GM21786 (cell line): ENCODE measurements around the gene LHFPL4.
"Not testable (repeated sequence)": the region's sequence is repeated elsewhere in the genome, so short reads cannot be mapped to it uniquely, and the experiment has no call there.

Source experiments
- ATAC-seq: cut with Tn5 transposase; IDR thresholded peaks from one replicate; pipeline ENCODE4 v1.9.1; 2021; ENCODE audit not compliant: unreplicated experiment

Gene LHFPL4

GRCh38 chr3:9553021-9553947 is at the start of gene LHFPL4:
TSS of gene LHFPL4 (minus strand) at chr3:9553822. CDS start at chr3:9552679, 1,143 bp downstream.
- no peak for ATAC-seq

GRCh38 chr3:9602620-9603019 is 49.0 kb upstream of the LHFPL4 start:
- ATAC-seq, result no peak

- ATAC-seq, result not testable (repeated sequence)
Observed at GRCh38 chr3:9601006-9601581, 47.5 kb upstream of the LHFPL4 start.

- ATAC-seq, result no peak
Observed at GRCh38 chr3:9600597-9600996, 47.0 kb upstream of the LHFPL4 start.

GRCh38 chr3:9598783-9599387 is 45.3 kb upstream of the LHFPL4 start:
- ATAC-seq, result no peak

GRCh38 chr3:9595877-9596276 is 42.3 kb upstream of the LHFPL4 start:
- no peak for ATAC-seq

- not testable (repeated sequence) for ATAC-seq
Observed at GRCh38 chr3:9591781-9592180, 38.2 kb upstream of the LHFPL4 start.

GRCh38 chr3:9590282-9590791 is 36.7 kb upstream of the LHFPL4 start:
- no peak for ATAC-seq

GRCh38 chr3:9583792-9584191 is 30.2 kb upstream of the LHFPL4 start:
- no peak for ATAC-seq

- ATAC-seq, result no peak
Observed at GRCh38 chr3:9583371-9583770, 29.7 kb upstream of the LHFPL4 start.

GRCh38 chr3:9582332-9582731 is 28.7 kb upstream of the LHFPL4 start:
- no peak for ATAC-seq

- no peak for ATAC-seq
Observed at GRCh38 chr3:9581742-9582141, 28.1 kb upstream of the LHFPL4 start.

- ATAC-seq, result no peak
Observed at GRCh38 chr3:9569054-9569453, 15.4 kb upstream of the LHFPL4 start.

GRCh38 chr3:9565316-9565715 is 11.7 kb upstream of the LHFPL4 start:
- no peak for ATAC-seq

- no peak for ATAC-seq
Observed at GRCh38 chr3:9563851-9564250, 10.2 kb upstream of the LHFPL4 start.

- not testable (repeated sequence) for ATAC-seq
Observed at GRCh38 chr3:9560056-9560455, 6.4 kb upstream of the LHFPL4 start.

GRCh38 chr3:9553948-9554513 is 409 bp upstream of the LHFPL4 start:
- ATAC-seq, result no peak

GRCh38 chr3:9552252-9552999 is 1.2 kb downstream of the LHFPL4 start:
- no peak for ATAC-seq

GRCh38 chr3:9550999-9551398 is 2.6 kb downstream of the LHFPL4 start:
- no peak for ATAC-seq

GRCh38 chr3:9549600-9549999 is 4.0 kb downstream of the LHFPL4 start:
- no peak for ATAC-seq

GRCh38 chr3:9548991-9549390 is 4.6 kb downstream of the LHFPL4 start:
- ATAC-seq, result no peak
